Measurements from ENCODE around the gene THAP4. TPM values are rescaled to one million over a fixed set of nuclear protein-coding genes. Genes with fewer than 3 reads are reported as not detected.
A peak's percentile ranks its signal among the peaks of the same experiment; 100 is the strongest.

Gene THAP4
- total RNA-seq, 1 donor from 2014 or later: 68.8 TPM

- intact Hi-C loops (cut with micrococcal nuclease): no loop called here
- no peak overlapping the region for H3K4me3 ChIP-seq
Observed at GRCh38 chr2:241612156-241613016, 24.6 kb downstream of the THAP4 start.

DNA sequence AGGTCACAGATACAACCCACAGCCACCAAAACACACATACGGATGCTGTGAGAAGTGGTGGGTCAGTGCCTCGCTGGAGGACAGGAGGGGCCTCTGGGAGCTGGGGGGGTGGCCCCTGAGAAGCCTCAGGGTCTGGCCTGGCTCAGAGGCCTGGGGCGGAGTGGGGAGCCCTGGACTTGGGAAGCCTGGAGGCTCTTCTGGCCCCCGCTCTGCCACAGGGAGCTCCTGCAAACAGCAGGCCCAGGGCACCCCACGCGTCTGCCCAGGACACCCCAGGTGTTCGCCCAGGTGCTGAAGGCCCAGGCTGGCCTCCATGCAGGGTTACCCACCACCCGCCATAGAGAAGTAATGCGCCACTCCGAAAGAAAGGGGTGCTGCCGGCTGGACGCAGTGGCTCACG is 25.9 kb downstream of the THAP4 start:
- DNase-seq: no peak
- intact Hi-C loops (cut with micrococcal nuclease): no loop called here
- Histone ChIP-seq H3K4me3 (no peak overlapping the region), H3K36me3 (peaks cover 13% of the 10 kb centered on the region), H3K27me3 (ENCODE audit: low read depth) (no peaks in the 10 kb centered on the region), H3K9me3 (replicated peaks) (no peaks in the 10 kb centered on the region), H3K27ac (replicated peaks) (peak overlapping the region; percentile 87), H3K4me1 (peaks cover 54% of the 10 kb centered on the region)
- TF ChIP-seq, protein P1, sequence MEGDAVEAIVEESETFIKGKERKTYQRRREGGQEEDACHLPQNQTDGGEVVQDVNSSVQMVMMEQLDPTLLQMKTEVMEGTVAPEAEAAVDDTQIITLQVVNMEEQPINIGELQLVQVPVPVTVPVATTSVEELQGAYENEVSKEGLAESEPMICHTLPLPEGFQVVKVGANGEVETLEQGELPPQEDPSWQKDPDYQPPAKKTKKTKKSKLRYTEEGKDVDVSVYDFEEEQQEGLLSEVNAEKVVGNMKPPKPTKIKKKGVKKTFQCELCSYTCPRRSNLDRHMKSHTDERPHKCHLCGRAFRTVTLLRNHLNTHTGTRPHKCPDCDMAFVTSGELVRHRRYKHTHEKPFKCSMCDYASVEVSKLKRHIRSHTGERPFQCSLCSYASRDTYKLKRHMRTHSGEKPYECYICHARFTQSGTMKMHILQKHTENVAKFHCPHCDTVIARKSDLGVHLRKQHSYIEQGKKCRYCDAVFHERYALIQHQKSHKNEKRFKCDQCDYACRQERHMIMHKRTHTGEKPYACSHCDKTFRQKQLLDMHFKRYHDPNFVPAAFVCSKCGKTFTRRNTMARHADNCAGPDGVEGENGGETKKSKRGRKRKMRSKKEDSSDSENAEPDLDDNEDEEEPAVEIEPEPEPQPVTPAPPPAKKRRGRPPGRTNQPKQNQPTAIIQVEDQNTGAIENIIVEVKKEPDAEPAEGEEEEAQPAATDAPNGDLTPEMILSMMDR (IDR thresholded peaks at IDR 0.05; ENCODE audit: borderline replicate concordance): no peak

More at GRCh38 chr2:241612156-241613016, 24.6 kb downstream of the THAP4 start:
- Histone ChIP-seq H3K36me3 (peaks cover 8% of the 10 kb centered on the region), H3K27ac (replicated peaks) (peak overlapping the region; percentile 87), H3K4me1 (peaks cover 68% of the 10 kb centered on the region), H3K9me3 (replicated peaks) (no peaks in the 10 kb centered on the region), H3K27me3 (ENCODE audit: low read depth) (no peaks in the 10 kb centered on the region)
- DNase-seq: no peak
- TF ChIP-seq, protein P1 (IDR thresholded peaks at IDR 0.05; ENCODE audit: borderline replicate concordance): no peak

- intact Hi-C loops (cut with micrococcal nuclease): no loop called here
- DNase-seq: peak; percentile 86
- peaks cover 47% of the 10 kb centered on the region for H3K4me1 ChIP-seq
- H3K4me3 ChIP-seq: peak overlapping the region; percentile 78
- peak overlapping the region; percentile 87 for H3K27ac ChIP-seq (replicated peaks)
- no peaks in the 10 kb centered on the region for H3K27me3 ChIP-seq (ENCODE audit: low read depth)
- H3K9me3 ChIP-seq (replicated peaks): no peaks in the 10 kb centered on the region
- TF ChIP-seq, protein P1 (IDR thresholded peaks at IDR 0.05; ENCODE audit: borderline replicate concordance): peak; percentile 81
- H3K36me3 ChIP-seq: peaks cover 23% of the 10 kb centered on the region
Observed at GRCh38 chr2:241609859-241610793, 26.8 kb downstream of the THAP4 start.

DNA sequence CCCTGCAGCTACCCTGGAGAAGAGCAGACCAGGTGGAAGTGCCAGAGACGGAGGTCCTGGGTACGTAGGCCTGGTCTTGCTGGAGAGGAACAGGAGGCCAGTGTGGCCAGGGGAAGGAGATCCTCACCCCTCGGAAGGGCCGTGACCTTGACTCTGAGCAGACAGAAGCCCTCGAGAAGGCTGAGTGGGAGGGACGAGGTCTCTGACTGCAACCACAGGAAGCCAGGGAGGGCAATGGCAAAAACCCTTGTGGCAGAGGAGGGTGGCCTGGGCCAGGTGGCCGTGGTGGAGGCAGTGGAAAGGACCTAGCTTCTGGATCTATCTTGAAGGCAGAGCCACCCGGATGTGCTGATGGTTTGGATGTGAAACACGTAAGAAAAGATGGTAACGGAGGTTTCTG is 28.1 kb downstream of the THAP4 start:
- intact Hi-C loops (cut with micrococcal nuclease): no loop called here
- no peak for DNase-seq
- Histone ChIP-seq H3K9me3 (replicated peaks) (no peaks in the 10 kb centered on the region), H3K27ac (replicated peaks) (no peak overlapping the region), H3K27me3 (ENCODE audit: low read depth) (no peaks in the 10 kb centered on the region), H3K36me3 (peaks cover 35% of the 10 kb centered on the region), H3K4me1 (peaks cover 46% of the 10 kb centered on the region), H3K4me3 (no peak overlapping the region)
- TF ChIP-seq, protein P1 (IDR thresholded peaks at IDR 0.05; ENCODE audit: borderline replicate concordance): no peak

DNA sequence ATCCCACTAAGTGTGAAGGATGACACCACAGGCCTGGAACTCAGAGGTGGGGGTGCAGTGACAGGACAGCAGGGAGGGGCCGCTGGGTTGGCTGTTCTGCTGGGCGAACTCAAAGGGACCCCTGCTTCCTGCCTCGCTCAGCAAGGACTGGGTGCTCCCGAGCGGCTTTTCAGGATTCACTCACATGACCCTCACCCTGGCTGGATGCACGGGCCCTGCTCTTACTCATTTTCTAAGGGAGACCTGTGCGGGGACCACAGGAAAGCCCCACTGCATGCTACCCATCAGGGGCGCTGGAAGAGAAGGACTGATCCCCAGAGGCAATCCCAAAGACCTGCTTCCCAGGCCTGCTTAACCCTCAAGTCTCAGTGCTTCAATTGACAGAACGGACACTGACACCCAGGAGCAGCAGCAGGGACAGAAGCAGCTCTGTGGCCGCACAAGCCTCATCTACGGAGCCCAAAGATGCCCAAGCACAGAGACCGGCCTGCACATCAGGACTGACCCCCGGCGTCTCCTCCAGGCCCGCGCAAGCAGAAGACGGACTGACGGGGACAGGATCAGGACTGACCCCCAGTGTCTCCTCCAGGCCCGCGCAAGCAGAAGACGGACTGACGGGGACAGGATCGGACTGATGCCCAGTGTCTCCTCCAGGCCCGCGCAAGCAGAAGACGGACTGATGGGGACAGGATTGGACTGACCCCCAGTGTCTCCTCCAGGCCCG is 29.6 kb downstream of the THAP4 start:
- Histone ChIP-seq H3K9me3 (replicated peaks) (no peaks in the 10 kb centered on the region), H3K4me3 (no peak overlapping the region), H3K27ac (replicated peaks) (no peak overlapping the region), H3K36me3 (peaks cover 48% of the 10 kb centered on the region), H3K4me1 (peaks cover 31% of the 10 kb centered on the region), H3K27me3 (ENCODE audit: low read depth) (no peaks in the 10 kb centered on the region)
- no peak for DNase-seq
- TF ChIP-seq, protein P1 (IDR thresholded peaks at IDR 0.05; ENCODE audit: borderline replicate concordance): no peak
- intact Hi-C loops (cut with micrococcal nuclease): no loop called here

Data from left ventricle myocardium inferior (tissue), 1 donor.